HG03521 (cell line): ENCODE measurements around the gene TRIM37.
"Not testable (repeated sequence)": the region's sequence is repeated elsewhere in the genome, so short reads cannot be mapped to it uniquely, and the experiment has no call there.

Source experiments
- ATAC-seq: cut with Tn5 transposase; IDR thresholded peaks from one replicate; pipeline ENCODE4 v1.9.1; 2021; ENCODE audit warnings: mild to moderate bottlenecking, moderate library complexity; ENCODE audit not compliant: unreplicated experiment

Gene TRIM37

DNA sequence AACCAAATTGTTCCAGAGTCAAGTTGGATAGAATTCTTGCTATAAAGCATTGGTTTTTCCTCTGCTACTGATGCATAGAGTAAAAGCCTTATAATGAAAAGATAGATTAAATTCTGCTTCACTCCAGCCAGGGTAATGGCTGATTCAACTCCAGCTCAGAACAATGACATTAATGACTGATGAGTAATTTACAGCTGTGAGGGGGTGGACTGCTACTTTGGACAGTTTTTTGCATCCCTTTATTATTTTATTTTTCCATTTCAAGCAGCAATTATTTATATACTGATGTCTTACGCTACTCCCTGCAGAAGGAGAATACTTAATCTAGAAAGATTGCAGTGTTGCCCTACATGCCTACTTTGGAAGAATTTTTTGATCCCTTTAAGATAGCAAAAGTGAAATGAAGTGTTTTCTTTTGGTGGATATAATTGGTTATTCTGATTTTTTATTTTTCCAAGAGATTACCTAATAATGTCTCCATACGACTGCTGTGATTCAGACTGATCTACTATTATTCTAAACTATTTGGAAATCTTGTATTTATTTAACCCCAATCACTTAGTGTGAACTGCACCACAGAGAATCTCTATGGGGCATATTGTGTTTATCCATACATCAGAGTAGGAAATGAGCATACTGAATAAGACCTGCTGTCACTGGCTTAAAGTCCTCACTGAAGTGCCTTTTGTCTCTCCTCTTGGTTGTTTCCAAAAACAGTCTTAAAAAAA lies 149.5 kb downstream of the TRIM37 start:
- ATAC-seq = no peak

DNA sequence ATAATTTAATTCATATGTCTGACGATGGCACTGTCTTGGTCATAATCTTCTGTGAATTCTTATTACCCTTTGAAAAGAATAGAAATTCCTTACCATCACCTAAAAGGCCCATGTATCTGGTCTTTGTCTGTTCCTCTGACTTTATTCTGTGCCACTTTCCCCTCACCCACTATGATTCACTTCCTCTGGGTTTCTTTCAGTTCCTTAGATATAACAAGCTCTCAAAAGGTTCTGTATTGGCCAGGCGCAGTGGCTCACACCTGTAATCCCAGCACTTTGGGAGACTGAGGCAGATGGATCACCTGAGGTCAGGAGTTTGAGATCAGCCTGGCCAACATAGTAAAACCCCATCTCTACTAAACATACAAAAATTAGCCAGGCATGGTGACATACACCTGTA lies 152.3 kb downstream of the TRIM37 start:
- not testable (repeated sequence) for ATAC-seq

DNA sequence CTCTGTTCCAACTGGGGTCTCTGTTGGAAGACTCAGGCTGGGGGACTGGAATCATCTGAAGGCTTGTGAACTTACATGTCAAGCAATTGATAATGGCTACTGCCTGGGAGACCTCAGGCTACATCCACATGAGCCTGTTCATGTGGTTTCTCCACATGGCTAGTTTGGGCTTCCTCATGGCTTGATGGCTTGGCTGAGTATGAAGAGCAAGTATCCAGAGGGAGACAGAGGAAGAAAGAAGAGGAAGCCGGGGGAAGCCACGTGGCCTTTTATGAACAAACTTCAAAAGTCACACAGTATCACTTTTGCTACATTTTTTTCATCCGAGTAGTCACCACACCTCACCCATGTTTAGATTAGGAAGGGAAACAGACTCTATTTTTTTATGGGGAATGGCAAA lies 158.9 kb downstream of the TRIM37 start:
- no peak for ATAC-seq

DNA sequence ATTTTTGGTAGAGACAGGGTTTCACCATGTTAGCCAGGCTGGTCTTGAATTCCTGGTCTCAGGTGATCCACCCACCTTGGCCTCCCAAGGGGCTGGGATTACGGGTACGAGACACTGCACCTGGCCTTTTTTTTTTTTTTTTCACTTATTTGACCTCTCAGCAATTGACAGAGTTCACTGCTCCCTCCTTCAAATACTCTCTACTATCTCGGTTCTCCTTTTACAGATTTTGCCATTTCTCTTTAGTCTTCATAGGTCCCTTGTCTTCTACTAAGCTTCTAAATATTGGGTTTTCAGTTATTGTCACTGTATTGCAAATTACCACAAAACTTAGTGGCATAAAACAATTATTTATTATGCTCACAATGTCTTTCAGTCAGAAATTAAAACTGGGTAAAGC lies 159.3 kb downstream of the TRIM37 start:
- ATAC-seq = no peak

DNA sequence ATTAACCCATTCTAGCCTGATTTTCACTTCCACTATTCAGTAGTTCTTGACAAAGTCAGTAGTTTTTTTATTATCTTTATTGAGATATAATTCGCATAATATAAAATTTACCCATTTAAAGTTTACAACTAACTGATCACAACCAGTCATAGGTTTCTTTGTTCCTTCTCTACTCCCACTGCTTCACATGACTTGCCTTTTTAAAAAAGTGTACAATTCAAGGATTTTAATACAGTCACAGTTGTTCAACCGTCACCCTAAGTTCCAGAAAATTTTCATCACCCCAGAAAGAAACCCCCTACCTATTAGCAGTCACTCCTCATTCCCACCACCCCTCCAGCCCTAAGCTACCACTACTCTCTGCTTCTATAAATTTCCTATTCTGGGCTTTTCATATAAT lies 162.5 kb downstream of the TRIM37 start:
- ATAC-seq = no peak

DNA sequence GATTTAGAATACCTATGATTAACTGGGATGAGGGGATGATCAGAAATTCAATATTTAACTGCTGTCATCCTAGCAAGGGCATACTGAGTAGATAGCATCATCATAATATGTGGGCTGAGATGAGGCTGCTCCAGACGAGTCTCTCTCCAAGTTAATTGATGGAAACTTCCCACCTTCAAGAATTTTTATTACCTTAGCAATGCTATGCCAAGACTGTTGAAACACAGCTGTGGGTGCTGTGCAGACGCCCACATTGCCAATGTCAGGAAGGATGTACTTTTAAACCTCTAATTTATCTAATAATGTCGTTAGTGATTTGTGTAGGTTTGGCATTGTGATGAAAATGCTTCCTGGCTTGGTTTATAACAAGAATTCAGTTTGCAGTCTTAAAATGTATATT lies 170.4 kb downstream of the TRIM37 start:
- no peak for ATAC-seq

DNA sequence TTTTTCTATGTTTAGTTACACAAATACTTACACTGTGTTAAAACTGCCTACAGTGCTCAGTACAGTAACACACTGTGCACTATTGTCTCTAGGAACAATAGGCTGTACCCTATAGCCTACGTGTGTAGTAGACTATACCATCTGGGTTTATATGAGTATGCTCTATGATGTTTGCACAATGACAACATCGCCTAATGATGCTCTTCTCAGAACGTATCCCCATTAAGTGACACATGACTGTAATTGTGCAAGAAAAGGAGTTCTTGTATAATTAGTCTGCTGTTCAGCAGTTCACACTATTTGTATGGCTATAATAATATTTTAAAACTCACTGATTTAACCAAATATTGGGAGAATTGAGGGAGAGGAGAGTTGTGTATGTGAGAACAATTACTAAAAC lies 173.7 kb downstream of the TRIM37 start:
- ATAC-seq = no peak
